Ishikawa (cell line): ENCODE results near the gene RBM4.

Experiments used
- CREB1 ChIP-seq: IDR thresholded peaks from 2 replicates; pipeline ENCODE4 v1.6.1; 2012; ENCODE audit warnings: low read depth
- EGR1 ChIP-seq: IDR thresholded peaks from 2 replicates; pipeline ENCODE4 v1.6.1; 2012
- EP300 ChIP-seq: IDR thresholded peaks from 2 replicates; pipeline ENCODE4 v1.6.1; 2012; ENCODE audit warnings: borderline replicate concordance
- FOXM1 ChIP-seq: IDR thresholded peaks from 2 replicates; pipeline ENCODE4 v1.6.1; 2012; ENCODE audit warnings: low read depth, borderline replicate concordance
- MAX ChIP-seq: IDR thresholded peaks from 2 replicates; pipeline ENCODE4 v1.6.1; 2012
- RAD21 ChIP-seq: IDR thresholded peaks from 2 replicates; pipeline ENCODE4 v1.6.1; 2012; ENCODE audit warnings: low read depth
- TAF1 ChIP-seq: IDR thresholded peaks from 2 replicates; pipeline ENCODE4 v1.6.1; 2012; ENCODE audit warnings: low read depth, mild to moderate bottlenecking
- TCF12 ChIP-seq: IDR thresholded peaks from 2 replicates; pipeline ENCODE4 v1.6.1; 2012; ENCODE audit warnings: low read depth
- TEAD4 ChIP-seq: IDR thresholded peaks from 2 replicates; pipeline ENCODE4 v1.6.1; 2012
- USF1 ChIP-seq: IDR thresholded peaks from 2 replicates; pipeline ENCODE4 v1.6.1; 2012
- ZBTB7A ChIP-seq: IDR thresholded peaks from 2 replicates; pipeline ENCODE4 v1.6.1; 2012; ENCODE audit warnings: low read depth
- TF ChIP-seq, protein P1 (sequence below): IDR thresholded peaks from 2 replicates; pipeline ENCODE4 v1.6.1; 2012; ENCODE audit warnings: low read depth, mild to moderate bottlenecking

GRCh38 chr11:66691311-66691980 is 52.9 kb downstream of the RBM4 start:
- TF ChIP-seq FOXM1: no peak
- TF ChIP-seq EGR1: no peak
- no peak for TF ChIP-seq ZBTB7A
- no peak for TF ChIP-seq RAD21
- no peak for TF ChIP-seq USF1
- TF ChIP-seq TCF12: no peak
- TF ChIP-seq, protein P1, sequence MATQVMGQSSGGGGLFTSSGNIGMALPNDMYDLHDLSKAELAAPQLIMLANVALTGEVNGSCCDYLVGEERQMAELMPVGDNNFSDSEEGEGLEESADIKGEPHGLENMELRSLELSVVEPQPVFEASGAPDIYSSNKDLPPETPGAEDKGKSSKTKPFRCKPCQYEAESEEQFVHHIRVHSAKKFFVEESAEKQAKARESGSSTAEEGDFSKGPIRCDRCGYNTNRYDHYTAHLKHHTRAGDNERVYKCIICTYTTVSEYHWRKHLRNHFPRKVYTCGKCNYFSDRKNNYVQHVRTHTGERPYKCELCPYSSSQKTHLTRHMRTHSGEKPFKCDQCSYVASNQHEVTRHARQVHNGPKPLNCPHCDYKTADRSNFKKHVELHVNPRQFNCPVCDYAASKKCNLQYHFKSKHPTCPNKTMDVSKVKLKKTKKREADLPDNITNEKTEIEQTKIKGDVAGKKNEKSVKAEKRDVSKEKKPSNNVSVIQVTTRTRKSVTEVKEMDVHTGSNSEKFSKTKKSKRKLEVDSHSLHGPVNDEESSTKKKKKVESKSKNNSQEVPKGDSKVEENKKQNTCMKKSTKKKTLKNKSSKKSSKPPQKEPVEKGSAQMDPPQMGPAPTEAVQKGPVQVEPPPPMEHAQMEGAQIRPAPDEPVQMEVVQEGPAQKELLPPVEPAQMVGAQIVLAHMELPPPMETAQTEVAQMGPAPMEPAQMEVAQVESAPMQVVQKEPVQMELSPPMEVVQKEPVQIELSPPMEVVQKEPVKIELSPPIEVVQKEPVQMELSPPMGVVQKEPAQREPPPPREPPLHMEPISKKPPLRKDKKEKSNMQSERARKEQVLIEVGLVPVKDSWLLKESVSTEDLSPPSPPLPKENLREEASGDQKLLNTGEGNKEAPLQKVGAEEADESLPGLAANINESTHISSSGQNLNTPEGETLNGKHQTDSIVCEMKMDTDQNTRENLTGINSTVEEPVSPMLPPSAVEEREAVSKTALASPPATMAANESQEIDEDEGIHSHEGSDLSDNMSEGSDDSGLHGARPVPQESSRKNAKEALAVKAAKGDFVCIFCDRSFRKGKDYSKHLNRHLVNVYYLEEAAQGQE: no peak
- TF ChIP-seq TAF1: no peak
- no peak for TF ChIP-seq MAX
- TF ChIP-seq EP300: no peak
- TF ChIP-seq CREB1: no peak
- no peak for TF ChIP-seq TEAD4
